Heart left ventricle (tissue), 13 donors: ENCODE measurements around the gene TANGO2.

Source experiments
- CTCF ChIP-seq, 12 donors: fragments of 200-600 bp; sonication (generic) in 4 of 12; IDR thresholded peaks; one replicate each; pipeline versions ENCODE4 v1.5.0 to v1.8.0; 2018 to 2022; ENCODE audit warnings: antibody characterized with exemption in 12 of 12, mild to moderate bottlenecking in 5 of 12
- POLR2A ChIP-seq, 2 donors: fragments of 450-650 bp; IDR thresholded peaks; one replicate each; pipeline ENCODE4 v1.6.1; 2017; ENCODE audit warnings: antibody characterized with exemption in 2 of 2, mild to moderate bottlenecking in 2 of 2, moderate library complexity in 2 of 2
- donor health status: ischemic (EF 13 %, LVEDD 7.1; RV severe dilation, severe dysfunction).
- donor health status: DM: no; HTN: yes; CAD: no.
- donor health status: DM: no; HTN: no; CAD: no.
- donor health status: ischemic (EF 25% LVEDD 6.9; RV normal size, moderate dysfunction).
- donor health status: ischemic (EF 25% LVEDD 5.7; RV mildly dilated, moderate dysfunction).
- donor health status: ischemic (EF 35%, LVEDD 5.7; RV mildly dilated, moderate dysfunction).
- donor health status: nonischemic (EF 11% LVEDD 7.7; RV severe dilation, severe dysfunction).
- donor health status: DM: yes; HTN: yes; CAD: no.
- donor health status: PGD.
- donor health status: ischemic (EF 29% LVEDD 5.4; RV normal size, mild dysfunction).
- donor health status: nonischemic (EF 23%, LVEDD 6.1; RV moderate dilation, normal function).

GRCh38 chr22:19992921-19993355 lies 28.0 kb upstream of the TANGO2 start:
- no peak for TF ChIP-seq CTCF (IDR thresholded peaks at IDR 0.05)
- no peak for TF ChIP-seq POLR2A (IDR thresholded peaks at IDR 0.05)
